Breast epithelium (tissue), 3 donors: ENCODE data around the gene LYST.

Source experiments
- CTCF ChIP-seq, 3 donors: fragments of 450-650 bp; IDR thresholded peaks; one replicate each; pipeline ENCODE4 v1.5.1; 2016 to 2017; ENCODE audit warnings: antibody characterized with exemption in 3 of 3, mild to moderate bottlenecking in 3 of 3, moderate library complexity in 3 of 3
- POLR2AphosphoS5 ChIP-seq, 3 donors: sonication (generic); formaldehyde crosslinking; IDR thresholded peaks; one replicate each; pipeline ENCODE4 v1.6.1; 2017; ENCODE audit warnings: antibody characterized with exemption in 3 of 3

DNA sequence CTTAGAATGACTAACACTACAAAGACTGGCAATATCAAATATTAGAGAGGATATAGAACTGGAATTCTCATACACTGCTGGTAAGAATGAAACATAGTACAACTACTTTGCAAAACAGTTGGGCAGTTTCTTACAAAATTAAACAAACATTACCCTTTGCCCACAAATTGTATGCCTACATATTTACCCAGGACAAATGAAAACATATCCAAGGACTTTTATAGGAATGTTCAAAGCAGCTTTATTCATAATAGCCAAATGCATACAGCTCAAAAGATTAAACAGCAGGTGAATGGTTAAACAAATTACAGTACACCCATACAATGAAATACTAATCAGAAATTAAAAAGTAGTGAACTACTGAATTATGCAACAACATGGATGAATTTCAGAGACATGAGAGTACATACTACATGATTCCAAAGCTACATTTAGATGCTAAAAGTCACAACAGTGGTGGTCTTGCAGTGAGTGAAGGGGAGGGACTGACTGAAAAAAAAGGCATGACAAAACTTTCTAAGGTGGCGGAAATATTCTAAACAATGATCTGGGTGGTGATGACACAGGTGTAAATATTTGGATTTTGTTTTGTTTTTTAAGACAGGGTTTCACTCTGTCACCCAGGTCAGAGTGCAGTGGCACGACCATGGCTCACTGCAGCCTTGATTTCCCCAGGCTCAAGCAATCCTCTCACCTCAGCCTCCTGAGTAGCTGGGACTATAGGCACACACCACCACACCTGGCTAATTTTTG, 40.4 kb downstream of the LYST start:
- TF ChIP-seq CTCF (IDR thresholded peaks at IDR 0.05): no peak
- TF ChIP-seq POLR2AphosphoS5 (IDR thresholded peaks at IDR 0.05): no peak
